Keratinocyte (primary cell): Measurements from ENCODE around the gene PGAP3. TPM values are rescaled to one million over a fixed set of nuclear protein-coding genes. Genes with fewer than 3 reads are reported as not detected.

Experiments
- DNase-seq: peaks from one replicate; pipeline ENCODE4 v3.0.0-alpha.2; 2011; ENCODE audit warnings: low read depth, missing footprints, low spot score
- FAIRE-seq: peaks from 2 replicates; lab custom pipeline; 2011; peaks lifted over from hg19 to GRCh38; lab: Jason Lieb, UNC
- H2AFZ ChIP-seq: 2 replicates; pipeline ENCODE4 v1.6.0; 2012; ENCODE audit warnings: low read length, control low read depth, inconsistent platforms; ENCODE audit not compliant: control insufficient read depth
- H3K27ac ChIP-seq: 2 replicates; pipeline ENCODE4 v1.5.1; 2011; ENCODE audit warnings: low read length; ENCODE audit not compliant: control insufficient read depth, insufficient read depth
- H3K27me3 ChIP-seq: 3 replicates; pipeline ENCODE4 v1.6.0; 2011; ENCODE audit warnings: low read length; ENCODE audit not compliant: control insufficient read depth, insufficient read depth; ENCODE audit errors: extremely low read depth
- H3K36me3 ChIP-seq, 2 experiments: 2 replicates in 1 of 2; 3 replicates in 1 of 2; pipeline ENCODE4 v1.5.1; 2011; ENCODE audit warnings: low read length in 2 of 2, mild to moderate bottlenecking in 1 of 2; ENCODE audit not compliant: control insufficient read depth in 2 of 2, insufficient read depth in 2 of 2; ENCODE audit errors: extremely low read depth in 1 of 2
- H3K4me1 ChIP-seq: 3 replicates; pipeline ENCODE4 v1.5.1; 2011; ENCODE audit warnings: low read length; ENCODE audit not compliant: control insufficient read depth, insufficient read depth; ENCODE audit errors: extremely low read depth
- H3K4me2 ChIP-seq: 3 replicates; pipeline ENCODE4 v1.6.0; 2011; ENCODE audit warnings: low read depth, low read length; ENCODE audit not compliant: control insufficient read depth, insufficient read depth; ENCODE audit errors: extremely low read depth
- H3K4me3 ChIP-seq, 3 experiments: fragments of 200-600 bp in 1 of 3; sonication (generic) in 1 of 3; 2 replicates in 2 of 3; 3 replicates in 1 of 3; pipeline ENCODE4 v1.5.1; 2011 to 2016; ENCODE audit warnings: low read length in 3 of 3, mild to moderate bottlenecking in 3 of 3, control low read depth in 2 of 3, inconsistent platforms in 1 of 3, low read depth in 1 of 3, mixed read lengths in 1 of 3, mixed run types in 1 of 3, moderate library complexity in 1 of 3; ENCODE audit not compliant: control insufficient read depth in 2 of 3, insufficient read depth in 2 of 3; ENCODE audit errors: extremely low read depth in 1 of 3
- H3K79me2 ChIP-seq: 2 replicates; pipeline ENCODE4 v1.6.0; 2012; ENCODE audit warnings: low read length; ENCODE audit not compliant: control insufficient read depth, insufficient read depth
- H3K9ac ChIP-seq: 3 replicates; pipeline ENCODE4 v1.6.0; 2011; ENCODE audit warnings: low read length; ENCODE audit not compliant: control insufficient read depth, insufficient read depth; ENCODE audit errors: extremely low read depth
- H3K9me1 ChIP-seq: 3 replicates; pipeline ENCODE4 v1.6.0; 2011; ENCODE audit warnings: low read length; ENCODE audit not compliant: control insufficient read depth, insufficient read depth; ENCODE audit errors: extremely low read depth
- H3K9me3 ChIP-seq: 2 replicates; pipeline ENCODE4 v1.5.1; 2012; ENCODE audit warnings: low read depth, low read length; ENCODE audit not compliant: control insufficient read depth
- H4K20me1 ChIP-seq: 3 replicates; pipeline ENCODE4 v1.6.0; 2011; ENCODE audit warnings: low read length; ENCODE audit not compliant: control insufficient read depth, insufficient read depth; ENCODE audit errors: extremely low read depth
- EZH2 ChIP-seq: IDR thresholded peaks from one replicate; pipeline ENCODE4 v1.6.1; 2012; ENCODE audit warnings: inconsistent platforms, mild to moderate bottlenecking, low read length, moderate library complexity
- dilution Hi-C: fragments of 300-500 bp; cut with MboI; formaldehyde crosslinking; loops from one replicate; pipeline ENCODE4 v1.7.0; 2020; ENCODE audit warnings: low sequenced_read_pairs; ENCODE audit not compliant: extremely low pct_ligation_motif_present
- polyA plus RNA-seq, 5 experiments: library from polyadenylated mRNA; depleted of rRNA in 3 of 5; stranded (reverse) in 3 of 5; stranded (forward) in 1 of 5; unstranded in 1 of 5; fragments of >200 nt; gene quantifications; 1 replicate in 1 of 5; 2 replicates in 3 of 5; 3 replicates in 1 of 5; pipeline versions ENCODE4 v1.2.1 to v1.2.3, GENCODE V29; 2011 to 2012; ENCODE audit warnings: missing spikeins in 2 of 5, low read depth in 1 of 5, low replicate concordance in 1 of 5
- TF ChIP-seq, protein P1 (sequence below), 3 experiments: IDR thresholded peaks in 1 of 3; conservative IDR thresholded peaks in 1 of 3; optimal IDR thresholded peaks in 1 of 3; 2 replicates in 2 of 3; 3 replicates in 1 of 3; pipeline versions ENCODE3 to v1.5.1; 2011; ENCODE audit warnings: low read length in 3 of 3, mild to moderate bottlenecking in 3 of 3, moderate library complexity in 2 of 3, control low read depth in 1 of 3, inconsistent platforms in 1 of 3; ENCODE audit not compliant: insufficient read depth in 2 of 3; ENCODE audit errors: extremely low read depth in 1 of 3

PGAP3 gene
- polyA plus RNA-seq, 1 donor (not counting 4 experiments of a cell fraction or from before 2014, with no cell fraction given) = 5.6 TPM

DNA sequence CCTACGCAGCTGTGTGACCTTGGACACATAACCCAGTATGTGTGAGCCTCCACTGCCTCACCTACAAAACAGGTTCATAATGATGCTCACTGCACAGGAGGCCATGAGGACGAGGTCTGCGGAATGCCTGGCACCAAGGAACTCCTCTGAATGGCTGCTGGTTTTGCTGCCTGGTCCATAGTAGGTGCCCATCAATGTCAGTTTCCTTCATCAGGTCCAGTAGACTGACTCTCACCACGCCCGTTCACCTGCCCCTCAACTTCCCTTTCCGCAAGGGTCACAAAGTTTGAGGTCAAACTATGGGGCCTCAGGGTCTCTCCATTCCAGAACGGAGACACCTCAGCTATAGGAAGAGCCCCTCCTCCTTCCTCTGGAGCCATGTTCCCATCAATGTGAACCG lies 10.8 kb downstream of the PGAP3 start:
- FAIRE-seq (no peak), DNase-seq (no peak)
- H3K9me3 ChIP-seq = no peaks in the 10 kb centered on the region
- no peaks in the 10 kb centered on the region for H3K4me1 ChIP-seq
- dilution Hi-C loops = no loop called here
- no peaks in the 10 kb centered on the region for H3K79me2 ChIP-seq
- H2AFZ ChIP-seq = no peak overlapping the region
- no peak overlapping the region for H3K4me2 ChIP-seq
- no peaks in the 10 kb centered on the region for H3K36me3 ChIP-seq
- H3K27ac ChIP-seq = no peak overlapping the region
- no peak overlapping the region for H3K4me3 ChIP-seq
- H3K9ac ChIP-seq = no peak overlapping the region
- no peaks in the 10 kb centered on the region for H3K27me3 ChIP-seq
- H3K9me1 ChIP-seq = no peaks in the 10 kb centered on the region
- no peaks in the 10 kb centered on the region for H4K20me1 ChIP-seq
- TF ChIP-seq EZH2 = no peak
- TF ChIP-seq, protein P1, sequence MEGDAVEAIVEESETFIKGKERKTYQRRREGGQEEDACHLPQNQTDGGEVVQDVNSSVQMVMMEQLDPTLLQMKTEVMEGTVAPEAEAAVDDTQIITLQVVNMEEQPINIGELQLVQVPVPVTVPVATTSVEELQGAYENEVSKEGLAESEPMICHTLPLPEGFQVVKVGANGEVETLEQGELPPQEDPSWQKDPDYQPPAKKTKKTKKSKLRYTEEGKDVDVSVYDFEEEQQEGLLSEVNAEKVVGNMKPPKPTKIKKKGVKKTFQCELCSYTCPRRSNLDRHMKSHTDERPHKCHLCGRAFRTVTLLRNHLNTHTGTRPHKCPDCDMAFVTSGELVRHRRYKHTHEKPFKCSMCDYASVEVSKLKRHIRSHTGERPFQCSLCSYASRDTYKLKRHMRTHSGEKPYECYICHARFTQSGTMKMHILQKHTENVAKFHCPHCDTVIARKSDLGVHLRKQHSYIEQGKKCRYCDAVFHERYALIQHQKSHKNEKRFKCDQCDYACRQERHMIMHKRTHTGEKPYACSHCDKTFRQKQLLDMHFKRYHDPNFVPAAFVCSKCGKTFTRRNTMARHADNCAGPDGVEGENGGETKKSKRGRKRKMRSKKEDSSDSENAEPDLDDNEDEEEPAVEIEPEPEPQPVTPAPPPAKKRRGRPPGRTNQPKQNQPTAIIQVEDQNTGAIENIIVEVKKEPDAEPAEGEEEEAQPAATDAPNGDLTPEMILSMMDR (optimal IDR thresholded peaks at IDR 0.05 in 1 of 3, IDR thresholded peaks at IDR 0.05 in 1 of 3, conservative IDR thresholded peaks at IDR 0.05 in 1 of 3; ENCODE audit: extremely low read depth in 1 of 3, insufficient read depth in 2 of 3, low read length in 3 of 3) = no peak

DNA sequence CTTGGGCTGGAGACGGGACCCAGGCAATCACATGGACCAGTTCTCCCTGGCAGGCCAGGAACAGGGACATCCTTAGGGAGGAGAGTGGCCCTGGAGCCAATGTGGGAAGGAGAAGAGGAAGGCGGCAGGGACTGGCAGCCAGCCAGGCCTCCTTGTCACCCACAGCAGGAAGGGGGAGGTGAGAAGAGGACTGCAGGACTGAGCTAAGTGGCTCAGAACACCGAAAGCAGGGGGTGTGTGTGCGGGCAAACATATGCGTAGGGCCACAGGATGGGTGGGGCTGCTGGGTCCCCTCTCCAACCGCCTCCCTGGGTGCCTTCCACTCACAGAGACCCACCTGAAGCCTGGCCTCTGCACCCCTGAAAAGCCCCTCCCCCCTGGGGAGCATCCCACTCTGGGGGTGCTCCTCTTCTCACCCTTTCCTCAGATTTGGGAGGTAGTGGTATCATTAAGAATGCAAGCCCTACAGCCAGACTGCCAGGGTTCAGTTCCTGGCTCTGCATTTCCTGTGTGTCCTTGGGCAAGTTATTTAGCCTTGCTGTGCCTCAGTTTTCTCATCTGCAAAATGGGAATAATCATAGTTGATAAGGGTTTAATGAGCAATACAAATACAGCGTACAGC lies 11.5 kb downstream of the PGAP3 start:
- Histone ChIP-seq H3K27me3 (peaks cover 5% of the 10 kb centered on the region), H2AFZ (no peak overlapping the region), H3K9ac (no peak overlapping the region), H3K36me3 (no peaks in the 10 kb centered on the region), H3K4me2 (no peak overlapping the region), H3K4me1 (no peaks in the 10 kb centered on the region), H3K79me2 (no peaks in the 10 kb centered on the region), H3K9me1 (no peaks in the 10 kb centered on the region), H3K4me3 (no peak overlapping the region), H3K9me3 (no peaks in the 10 kb centered on the region), H3K27ac (no peak overlapping the region), H4K20me1 (no peaks in the 10 kb centered on the region)
- dilution Hi-C loops = no loop called here
- DNase-seq (no peak), FAIRE-seq (no peak)
- TF ChIP-seq, protein P1 (optimal IDR thresholded peaks at IDR 0.05 in 1 of 3, IDR thresholded peaks at IDR 0.05 in 1 of 3, conservative IDR thresholded peaks at IDR 0.05 in 1 of 3; ENCODE audit: extremely low read depth in 1 of 3, insufficient read depth in 2 of 3, low read length in 3 of 3) = no peak
- no peak for TF ChIP-seq EZH2
